ENCODE measurements around the gene SLC1A6.
"Not testable (repeated sequence)": the region's sequence is repeated elsewhere in the genome, so short reads cannot be mapped to it uniquely, and the experiment has no call there.

Gene SLC1A6

GRCh38 chr19:14957464-14957863 is 22.2 kb downstream of the SLC1A6 start:
- DNase-seq (ENCODE audit: low spot score): no peak

DNA sequence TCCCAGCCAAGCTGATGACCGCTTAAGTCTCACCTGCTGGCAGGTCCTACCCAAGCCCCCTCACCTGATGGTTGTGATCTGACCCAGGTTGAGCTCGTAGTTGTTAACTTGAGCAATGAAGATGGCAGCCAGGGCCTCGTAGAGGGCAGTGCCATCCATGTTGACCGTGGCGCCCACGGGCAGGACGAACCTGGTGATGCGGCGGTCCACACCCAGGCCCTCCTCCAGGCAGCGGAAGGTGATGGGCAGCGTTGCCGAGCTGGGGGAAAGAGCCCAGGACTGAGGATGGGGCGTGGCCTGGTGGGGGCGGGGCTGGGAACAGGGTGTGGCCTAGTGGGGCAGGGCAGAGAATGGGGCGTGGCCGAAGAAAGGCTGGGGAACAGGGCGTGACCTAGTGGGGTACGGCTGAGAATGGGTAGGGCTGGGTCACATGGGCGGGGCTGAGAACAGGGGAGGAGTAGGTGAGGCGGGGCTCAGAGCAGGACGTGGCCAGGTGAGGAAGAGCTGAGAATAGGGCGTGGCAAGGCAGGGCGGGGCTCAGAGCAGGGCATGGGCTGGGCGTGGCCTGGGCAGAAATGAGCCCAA is 25.5 kb downstream of the SLC1A6 start:
- DNase-seq (ENCODE audit: low spot score): no peak

DNA sequence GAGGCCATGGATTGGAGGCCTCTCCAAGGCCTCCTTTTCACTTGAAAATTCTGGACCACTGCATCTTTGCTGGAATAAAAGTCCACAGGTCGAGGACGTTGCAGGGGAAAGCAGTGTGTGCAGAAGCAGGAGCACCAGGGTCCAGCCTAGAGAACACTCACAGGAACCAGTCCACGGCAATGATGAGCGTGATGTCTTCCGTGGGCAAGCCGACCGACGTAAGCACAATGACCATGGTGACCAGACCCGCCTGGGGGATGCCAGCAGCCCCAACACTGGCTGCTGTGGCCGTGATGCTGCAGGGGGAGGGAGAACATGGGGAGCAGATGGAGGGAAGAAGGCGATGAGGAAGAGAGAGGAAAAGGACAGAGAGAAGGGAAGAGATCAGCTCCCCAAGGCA is 26.9 kb downstream of the SLC1A6 start:
- DNase-seq (ENCODE audit: low spot score): no peak

- no peak for DNase-seq (ENCODE audit: low spot score)
Measured at GRCh38 chr19:14950421-14950820, 29.2 kb downstream of the SLC1A6 start.

DNA sequence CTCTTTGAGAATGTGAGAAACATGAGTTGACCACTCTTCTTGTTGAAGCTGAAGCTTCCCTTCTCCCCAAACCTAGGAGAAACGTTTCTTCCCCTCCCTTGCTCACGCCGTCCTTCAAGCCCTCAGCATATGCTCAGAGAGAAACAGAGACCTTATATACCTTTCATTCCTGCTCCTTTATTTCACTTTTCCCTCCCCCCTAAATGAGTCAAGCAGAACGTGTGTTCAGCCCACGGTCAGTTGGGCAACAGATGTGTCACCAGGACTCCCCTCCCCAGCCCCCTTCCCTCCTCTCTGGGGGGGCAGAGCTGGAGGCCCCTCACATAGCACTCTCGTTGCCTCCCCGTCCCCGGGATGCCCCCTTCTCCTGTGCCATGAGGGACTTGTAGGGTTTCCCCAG is 29.8 kb downstream of the SLC1A6 start:
- no peak for DNase-seq (ENCODE audit: low spot score)

GRCh38 chr19:14949413-14949812 is 30.3 kb downstream of the SLC1A6 start:
- DNase-seq (ENCODE audit: low spot score): not testable (repeated sequence)

DNA sequence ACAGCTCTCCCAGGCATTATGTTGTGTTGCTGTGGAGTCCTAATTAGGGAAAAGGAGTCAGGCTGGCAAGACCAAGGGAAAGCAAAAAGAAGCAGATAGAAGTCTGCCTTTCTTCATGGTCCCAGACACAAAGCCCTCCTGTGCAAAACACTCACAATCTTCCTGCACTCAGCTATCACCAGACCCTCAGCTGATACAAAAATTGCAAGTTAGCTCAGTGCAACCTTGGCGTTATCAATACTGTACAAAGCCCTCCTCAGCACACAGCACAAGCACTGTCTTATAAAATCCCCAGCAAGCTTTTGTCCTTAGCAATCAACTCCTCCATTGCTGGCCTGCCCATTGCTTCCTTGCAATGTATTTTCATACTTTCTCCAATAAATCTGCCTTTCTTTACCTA is 35.2 kb downstream of the SLC1A6 start:
- no peak for DNase-seq (ENCODE audit: low spot score)

DNA sequence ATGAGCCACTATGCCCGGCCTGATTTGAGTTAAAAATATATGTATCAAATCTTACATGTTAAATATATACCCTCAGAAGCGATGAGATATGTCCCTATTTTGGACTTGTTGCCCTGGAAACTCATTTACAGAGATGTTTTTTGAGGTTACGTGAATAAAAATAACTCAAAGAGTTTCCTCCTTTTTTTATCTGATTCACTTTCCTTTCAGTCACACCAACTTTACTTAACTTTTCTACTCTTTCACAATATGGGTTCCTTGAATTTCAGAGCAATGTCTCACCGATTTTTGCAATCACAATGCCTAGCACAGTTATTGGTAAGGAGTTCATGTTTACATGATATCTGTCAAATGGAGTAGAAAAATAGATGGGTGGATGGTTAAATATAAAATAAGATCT is 36.1 kb downstream of the SLC1A6 start:
- no peak for DNase-seq (ENCODE audit: low spot score)

GRCh38 chr19:14941189-14941588 is 38.5 kb downstream of the SLC1A6 start, which contains the start of gene OR7C2:
Gene OR7C2, plus strand, starts transcription at chr19:14941489. Its CDS starts 0 bp downstream, at chr19:14941489.
- DNase-seq (ENCODE audit: low spot score): no peak

DNA sequence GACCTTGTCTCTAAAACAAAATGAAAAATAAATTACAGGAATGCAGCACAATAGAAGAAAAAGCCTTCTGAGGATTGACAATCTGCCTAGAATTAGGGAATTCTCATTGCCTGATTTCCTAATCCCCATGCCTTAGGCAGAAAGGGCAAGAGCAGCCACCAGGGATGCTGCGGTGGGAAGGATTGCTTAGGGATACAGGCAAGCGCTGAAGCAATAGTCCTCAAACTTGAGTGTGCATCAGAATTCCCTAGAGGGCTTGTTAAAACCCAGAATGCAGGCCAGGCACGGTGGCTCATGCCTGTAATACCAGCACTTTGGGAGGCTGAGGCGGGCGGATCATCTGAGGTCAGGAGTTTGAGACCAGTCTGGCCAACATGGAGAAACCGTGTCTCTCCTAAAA is 39.4 kb downstream of the SLC1A6 start:
- DNase-seq (ENCODE audit: low spot score): no peak

- DNase-seq (ENCODE audit: low spot score): no peak
Measured at GRCh38 chr19:14933506-14933905, 46.2 kb downstream of the SLC1A6 start.

- no peak for DNase-seq (ENCODE audit: low spot score)
Measured at GRCh38 chr19:14916848-14917247, 62.8 kb downstream of the SLC1A6 start.

GRCh38 chr19:14915116-14915515 is 64.5 kb downstream of the SLC1A6 start:
- DNase-seq (ENCODE audit: low spot score): no peak

GRCh38 chr19:14906711-14907110 is 73.0 kb downstream of the SLC1A6 start:
- DNase-seq (ENCODE audit: low spot score): no peak

DNA sequence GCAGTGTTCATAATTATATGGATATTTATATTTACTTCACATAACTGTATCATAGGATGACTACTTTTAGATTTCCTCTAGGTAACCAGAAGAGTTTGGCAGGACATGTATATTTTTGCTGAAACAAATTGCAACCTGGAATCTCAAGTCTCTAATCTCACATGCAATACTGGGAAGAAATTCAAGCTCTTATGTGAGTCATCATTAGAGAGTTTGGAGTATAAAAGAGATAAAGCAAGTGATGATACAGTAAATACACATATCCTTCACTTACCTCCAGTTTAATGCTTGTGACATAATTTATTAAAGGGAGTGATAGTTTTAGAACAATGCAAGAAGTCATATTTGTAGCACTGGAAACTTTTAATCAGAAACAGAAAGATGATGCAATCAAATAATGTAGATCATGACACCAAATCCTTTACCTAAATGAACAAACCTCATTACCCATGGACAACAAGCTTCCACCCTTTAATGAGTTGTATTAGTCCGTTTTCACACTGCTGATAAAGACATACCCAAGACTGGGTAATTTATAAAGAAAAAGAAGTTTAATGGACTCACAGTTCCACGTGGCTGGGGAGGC is 77.9 kb downstream of the SLC1A6 start:
- DNase-seq (ENCODE audit: low spot score): no peak
